HG02970 (cell line): ENCODE results near the gene FAM236B.
"Not testable (repeated sequence)": the region's sequence is repeated elsewhere in the genome, so short reads cannot be mapped to it uniquely, and the experiment has no call there.

Experiments
- ATAC-seq: cut with Tn5 transposase; IDR thresholded peaks from one replicate; pipeline ENCODE4 v1.9.1; 2021; ENCODE audit warnings: mild to moderate bottlenecking, moderate library complexity, moderate number of reproducible peaks; ENCODE audit not compliant: unreplicated experiment, low FRiP score

FAM236B gene

GRCh38 chrX:72782560-72782959, at the start of gene FAM236B:
FAM236B (minus strand) TSS chrX:72782660; CDS start chrX:72782560, 100 bp downstream.
- not testable (repeated sequence) for ATAC-seq

GRCh38 chrX:72830701-72831100, 48.2 kb upstream of the FAM236B start:
- not testable (repeated sequence) for ATAC-seq

GRCh38 chrX:72808110-72808509, 25.6 kb upstream of the FAM236B start, which contains the start of gene FAM236D:
FAM236D (minus strand) TSS chrX:72808210; CDS start chrX:72808110, 100 bp downstream.
- ATAC-seq = not testable (repeated sequence)

- not testable (repeated sequence) for ATAC-seq
Measured at GRCh38 chrX:72790390-72790789, 7.9 kb upstream of the FAM236B start.

DNA sequence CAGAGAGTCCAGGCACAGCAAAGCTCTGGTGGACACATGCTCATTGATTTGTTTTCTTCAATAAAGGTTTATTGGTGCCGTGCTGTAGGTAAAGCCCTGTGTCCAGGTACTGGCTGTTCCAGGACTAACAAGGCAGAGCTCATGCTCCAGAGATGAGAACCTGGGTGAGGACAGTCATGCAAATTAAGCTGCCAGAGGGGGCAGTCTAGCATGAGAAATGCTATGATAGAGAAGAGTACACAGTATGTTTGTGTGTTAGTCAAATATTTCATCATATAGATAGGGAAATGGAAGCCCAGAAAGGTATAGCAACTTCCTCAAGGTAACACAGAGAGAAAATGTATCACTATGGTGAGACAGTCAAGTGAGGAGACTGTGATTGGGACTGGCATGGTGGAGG, 5.7 kb upstream of the FAM236B start:
- not testable (repeated sequence) for ATAC-seq

GRCh38 chrX:72783964-72784363, 1.5 kb upstream of the FAM236B start:
- not testable (repeated sequence) for ATAC-seq

GRCh38 chrX:72783365-72783936, 991 bp upstream of the FAM236B start:
- not testable (repeated sequence) for ATAC-seq

- ATAC-seq = not testable (repeated sequence)
Measured at GRCh38 chrX:72778146-72778545, 4.3 kb downstream of the FAM236B start.

DNA sequence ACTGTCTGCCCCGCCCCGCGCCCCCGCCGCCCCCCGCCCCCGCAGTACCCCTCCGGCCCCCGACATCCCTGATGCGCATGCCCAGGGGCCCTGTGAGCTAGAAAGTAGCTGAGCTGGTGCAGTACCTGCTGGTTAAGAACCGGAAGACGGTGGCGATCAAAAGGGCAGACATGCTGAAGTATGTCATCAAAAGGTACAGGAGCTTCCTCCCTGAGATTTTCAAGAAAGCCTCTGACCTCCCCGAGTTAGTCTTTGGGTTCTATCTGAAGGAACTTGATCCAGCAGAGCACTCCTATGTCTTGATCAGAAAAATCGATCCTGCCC, 5.0 kb downstream of the FAM236B start:
- ATAC-seq = not testable (repeated sequence)

DNA sequence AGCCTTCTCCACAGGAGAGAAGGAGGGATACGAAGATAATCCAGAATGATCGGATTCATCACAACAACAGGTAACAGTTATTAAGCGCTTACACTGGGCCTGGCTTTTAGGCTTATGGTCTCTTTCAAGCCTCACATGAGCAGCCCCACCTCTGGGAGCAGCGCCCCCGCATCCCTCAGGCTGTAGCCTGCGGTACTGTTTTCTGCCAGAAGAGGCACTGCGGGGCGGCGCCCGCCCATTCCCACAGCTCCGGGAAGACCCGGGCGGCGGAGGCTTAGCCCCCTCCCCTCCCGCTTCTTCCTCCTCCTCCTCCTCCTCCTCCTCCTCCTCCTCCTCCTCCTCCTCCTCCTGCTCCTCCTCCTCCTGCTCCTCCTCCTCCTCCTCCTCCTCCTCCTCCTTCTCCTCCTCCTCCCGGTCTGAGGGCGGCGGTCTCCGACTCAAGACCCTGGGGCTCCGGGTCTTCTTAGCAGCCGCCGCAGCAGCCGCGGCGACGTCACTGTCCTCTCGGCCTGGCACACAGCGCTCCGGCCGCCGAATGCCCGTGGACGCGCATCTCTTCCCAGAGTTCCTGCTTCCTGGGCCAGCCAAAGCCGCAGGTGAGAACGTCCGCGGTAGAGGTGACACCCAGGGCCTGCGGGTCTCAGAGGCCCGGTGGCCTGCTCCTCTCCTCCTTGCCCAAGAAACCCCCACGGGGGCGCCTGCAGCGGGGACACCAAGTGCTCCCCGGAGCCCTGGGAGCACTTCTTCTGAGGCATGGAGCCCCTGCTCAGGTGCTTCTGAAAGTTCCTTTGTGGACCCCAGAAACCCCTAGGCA, 5.6 kb downstream of the FAM236B start, which contains the start of gene DMRTC1B:
DMRTC1B (plus strand) TSS at position 238 of the 814 bp plus-strand sequence. CDS start 68,246 bp downstream, outside the sequence.
- peak; percentile 81 for ATAC-seq

DNA sequence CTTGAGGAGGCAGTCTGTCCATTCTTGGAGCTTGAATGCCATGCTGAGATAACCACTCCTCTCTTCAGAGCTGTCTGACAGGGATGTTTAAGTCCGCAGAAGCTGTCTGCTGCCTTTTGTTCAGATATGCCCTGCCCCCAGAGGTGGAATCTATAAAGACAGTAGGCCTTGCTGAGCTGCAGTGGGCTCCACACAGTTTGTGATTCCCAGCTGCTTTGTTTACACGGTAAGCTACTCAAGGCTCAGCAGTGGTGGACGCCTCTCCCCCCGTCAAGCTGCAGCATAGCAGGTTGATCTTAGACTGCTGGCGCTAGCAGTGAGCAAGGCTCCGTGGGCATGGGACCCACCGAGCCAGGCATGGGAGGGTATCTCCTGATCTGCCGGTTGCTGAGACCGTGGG, 22.0 kb downstream of the FAM236B start:
- not testable (repeated sequence) for ATAC-seq

DNA sequence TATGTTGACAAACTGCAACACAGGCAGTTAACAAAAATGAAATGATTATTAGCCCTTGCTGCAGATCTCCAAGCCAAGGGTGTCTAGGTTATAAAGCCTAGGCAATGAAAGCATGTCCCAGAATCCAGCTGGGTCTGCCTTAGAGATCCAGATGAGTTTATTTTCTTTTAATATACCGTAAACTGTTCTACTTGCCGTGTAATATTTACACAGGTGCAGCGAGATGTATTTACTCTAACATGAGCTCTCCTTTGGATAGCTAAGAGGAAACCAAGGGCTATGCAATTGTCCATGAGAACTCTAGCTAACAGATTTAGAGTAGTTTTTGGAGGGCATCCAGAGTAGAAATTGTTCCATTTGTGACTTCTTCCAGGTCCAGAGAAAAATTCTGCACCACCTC, 33.9 kb downstream of the FAM236B start:
- not testable (repeated sequence) for ATAC-seq

DNA sequence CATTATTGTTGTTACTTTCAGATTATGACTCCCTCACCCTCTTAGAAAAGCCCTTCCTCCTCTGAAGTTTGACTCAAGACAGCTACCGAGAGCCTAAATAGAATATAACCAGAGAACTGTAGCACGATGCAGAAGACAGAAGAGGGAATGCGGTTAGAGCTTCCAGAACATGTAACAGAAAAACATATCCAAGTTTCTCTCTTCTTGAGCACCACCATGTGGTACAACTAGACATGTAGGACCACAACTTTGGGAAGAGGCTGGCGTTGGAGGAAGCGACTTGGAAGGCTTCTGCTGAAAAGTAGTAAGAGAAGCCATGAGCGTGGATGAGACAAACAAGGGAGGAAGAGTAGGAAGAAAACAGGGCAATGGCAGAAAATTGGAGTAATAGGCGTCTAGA, 36.9 kb downstream of the FAM236B start:
- ATAC-seq = not testable (repeated sequence)

- no peak for ATAC-seq
Measured at GRCh38 chrX:72735561-72735960, 46.9 kb downstream of the FAM236B start.

GRCh38 chrX:72733636-72734035, 48.8 kb downstream of the FAM236B start:
- ATAC-seq = not testable (repeated sequence)
